ENCODE data around the gene CABCOCO1.

GRCh38 chr10:61664985-61665384, 2.3 kb downstream of the CABCOCO1 start:
- TF ChIP-seq CTCF (IDR thresholded peaks at IDR 0.05) (no peak), POLR2A (IDR thresholded peaks at IDR 0.05) (no peak)

Data from heart left ventricle (tissue), 13 donors.